Dendritic cell treated with granulocyte-macrophage colony-stimulating factor and Interleukin-4, amounts not matched to agents 40 ng/mL and 50 ng/mL, for 4 days (primary cell): ENCODE measurements around the gene MYB.

Source experiments
- H3K27ac Mint-ChIP-seq: one replicate; pipeline ENCODE4 v1.8.0; 2022; ENCODE audit warnings: mild to moderate bottlenecking, mixed read lengths
- H3K27me3 Mint-ChIP-seq: one replicate; pipeline ENCODE4 v1.8.0; 2022; ENCODE audit warnings: mild to moderate bottlenecking, mixed read lengths
- H3K36me3 Mint-ChIP-seq: one replicate; pipeline ENCODE4 v1.8.0; 2022; ENCODE audit warnings: low read depth, mixed read lengths
- H3K4me1 Mint-ChIP-seq: one replicate; pipeline ENCODE4 v1.8.0; 2022; ENCODE audit warnings: low read depth, mixed read lengths
- H3K4me3 Mint-ChIP-seq: one replicate; pipeline ENCODE4 v1.8.0; 2022; ENCODE audit warnings: mild to moderate bottlenecking, moderate library complexity, mixed read lengths
- H3K9me3 Mint-ChIP-seq: one replicate; pipeline ENCODE4 v1.8.0; 2022; ENCODE audit warnings: mixed read lengths
- intact Hi-C: fragments of 100-400 bp; cut with micrococcal nuclease; formaldehyde crosslinking; loops from one replicate; pipeline ENCODE4 v1.15.0; 2022

Gene MYB

DNA sequence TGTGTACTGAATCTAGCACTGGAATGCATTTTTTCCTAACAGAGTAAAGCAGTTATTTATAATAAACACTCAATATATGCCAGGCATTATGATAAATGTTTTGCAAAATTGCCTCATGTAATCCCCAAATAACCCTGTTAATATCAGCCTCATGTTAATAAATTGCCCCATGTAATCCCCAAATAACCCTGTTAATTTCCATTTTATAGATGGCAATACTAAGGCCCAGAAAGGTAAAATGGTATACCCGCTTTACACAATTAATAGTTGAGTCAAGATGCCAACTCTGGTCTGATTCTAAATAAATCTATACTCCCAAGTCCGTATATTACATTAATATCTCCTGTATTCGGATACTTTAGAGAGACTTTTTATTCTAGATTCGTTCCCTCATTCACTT is 6.3 kb downstream of the MYB start:
- Mint-ChIP-seq H3K4me3 (no peak overlapping the region), H3K36me3 (peaks cover 8% of the 10 kb centered on the region), H3K27me3 (no peaks in the 10 kb centered on the region), H3K27ac (no peak overlapping the region), H3K9me3 (no peaks in the 10 kb centered on the region), H3K4me1 (peaks cover 53% of the 10 kb centered on the region)
- intact Hi-C loops: no loop called here

DNA sequence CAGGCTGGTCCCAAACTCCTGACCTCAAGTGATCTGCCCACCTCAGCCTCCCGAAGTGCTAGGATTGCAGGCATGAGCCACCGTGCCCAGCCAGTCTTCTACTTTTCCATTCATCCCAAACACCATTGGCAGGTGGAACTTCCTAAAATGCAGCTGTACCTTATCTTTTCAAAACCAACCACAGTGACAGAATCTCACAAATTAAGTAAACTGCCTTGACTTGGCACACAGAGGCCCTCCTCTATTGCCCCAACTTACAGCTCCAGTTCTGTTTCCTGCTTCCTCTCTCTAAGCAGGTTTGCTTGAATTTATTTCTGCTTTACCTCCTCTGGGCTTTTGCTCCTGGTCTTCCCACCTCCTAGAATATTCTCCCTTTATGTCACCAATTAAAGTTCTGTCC is 7.6 kb downstream of the MYB start:
- intact Hi-C loops: no loop called here
- Mint-ChIP-seq H3K4me3 (no peak overlapping the region), H3K4me1 (peaks cover 45% of the 10 kb centered on the region), H3K27ac (no peak overlapping the region), H3K27me3 (no peaks in the 10 kb centered on the region), H3K36me3 (no peaks in the 10 kb centered on the region), H3K9me3 (no peaks in the 10 kb centered on the region)

DNA sequence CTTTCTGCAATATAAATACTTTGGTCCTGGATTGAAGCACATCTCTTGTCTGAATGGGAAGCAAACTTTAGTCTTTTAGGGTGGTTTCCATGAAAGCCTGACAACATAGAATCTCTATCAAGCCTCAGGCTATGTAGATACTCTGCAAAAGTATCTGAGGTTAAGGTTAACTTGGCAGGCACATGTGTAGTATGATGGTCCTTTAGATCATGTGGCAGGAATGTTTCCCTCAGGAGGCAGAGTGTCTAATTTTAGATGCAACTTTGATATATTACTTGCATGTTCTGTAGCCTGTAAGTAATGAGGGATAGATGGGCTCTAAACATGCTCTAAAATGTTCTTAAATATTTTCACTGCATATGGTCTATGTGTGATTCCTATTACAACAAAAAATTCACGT is 8.2 kb downstream of the MYB start:
- Mint-ChIP-seq H3K27ac (no peak overlapping the region), H3K27me3 (no peaks in the 10 kb centered on the region), H3K4me1 (peaks cover 41% of the 10 kb centered on the region), H3K9me3 (no peaks in the 10 kb centered on the region), H3K36me3 (no peaks in the 10 kb centered on the region), H3K4me3 (no peak overlapping the region)
- intact Hi-C loops: no loop called here

DNA sequence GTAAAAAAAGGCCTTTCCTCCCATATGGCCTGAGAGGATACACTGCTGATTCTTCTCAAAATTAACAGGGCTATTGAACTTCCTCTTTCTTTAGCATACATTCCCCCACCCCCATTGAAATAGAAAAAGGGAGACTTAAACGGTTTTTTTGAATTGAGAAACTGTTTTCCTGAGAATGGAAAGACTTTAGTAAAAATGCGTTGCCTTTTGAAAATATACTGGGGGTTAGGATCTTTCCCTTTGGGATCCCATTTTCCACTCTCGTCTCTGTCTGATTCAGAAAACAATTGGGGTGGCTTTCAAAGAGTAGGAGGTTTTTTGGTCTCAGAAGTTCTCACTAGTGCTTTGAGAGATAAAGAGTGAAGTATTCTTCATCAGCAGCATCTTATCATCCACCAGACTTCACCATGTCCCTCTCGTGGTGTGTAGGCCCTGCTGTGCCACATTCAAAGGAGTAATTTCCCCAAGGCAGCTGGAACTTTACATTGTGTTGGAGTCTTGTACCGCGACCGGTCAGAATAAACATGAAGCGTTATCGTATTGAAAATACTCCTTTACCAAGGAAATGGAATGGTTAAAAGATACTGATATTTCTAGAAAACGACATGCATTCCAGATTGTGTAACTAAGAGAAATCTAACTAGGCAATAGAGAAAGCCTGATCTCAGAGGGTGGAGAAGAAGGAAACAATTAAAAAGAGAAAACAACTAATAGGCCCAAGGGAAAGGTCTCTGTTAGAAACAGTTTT is 10.6 kb downstream of the MYB start:
- Mint-ChIP-seq H3K36me3 (no peaks in the 10 kb centered on the region), H3K4me1 (peaks cover 40% of the 10 kb centered on the region), H3K4me3 (no peak overlapping the region), H3K9me3 (no peaks in the 10 kb centered on the region), H3K27me3 (no peaks in the 10 kb centered on the region), H3K27ac (peak overlapping the region; percentile 70)
- intact Hi-C loops: no loop called here

DNA sequence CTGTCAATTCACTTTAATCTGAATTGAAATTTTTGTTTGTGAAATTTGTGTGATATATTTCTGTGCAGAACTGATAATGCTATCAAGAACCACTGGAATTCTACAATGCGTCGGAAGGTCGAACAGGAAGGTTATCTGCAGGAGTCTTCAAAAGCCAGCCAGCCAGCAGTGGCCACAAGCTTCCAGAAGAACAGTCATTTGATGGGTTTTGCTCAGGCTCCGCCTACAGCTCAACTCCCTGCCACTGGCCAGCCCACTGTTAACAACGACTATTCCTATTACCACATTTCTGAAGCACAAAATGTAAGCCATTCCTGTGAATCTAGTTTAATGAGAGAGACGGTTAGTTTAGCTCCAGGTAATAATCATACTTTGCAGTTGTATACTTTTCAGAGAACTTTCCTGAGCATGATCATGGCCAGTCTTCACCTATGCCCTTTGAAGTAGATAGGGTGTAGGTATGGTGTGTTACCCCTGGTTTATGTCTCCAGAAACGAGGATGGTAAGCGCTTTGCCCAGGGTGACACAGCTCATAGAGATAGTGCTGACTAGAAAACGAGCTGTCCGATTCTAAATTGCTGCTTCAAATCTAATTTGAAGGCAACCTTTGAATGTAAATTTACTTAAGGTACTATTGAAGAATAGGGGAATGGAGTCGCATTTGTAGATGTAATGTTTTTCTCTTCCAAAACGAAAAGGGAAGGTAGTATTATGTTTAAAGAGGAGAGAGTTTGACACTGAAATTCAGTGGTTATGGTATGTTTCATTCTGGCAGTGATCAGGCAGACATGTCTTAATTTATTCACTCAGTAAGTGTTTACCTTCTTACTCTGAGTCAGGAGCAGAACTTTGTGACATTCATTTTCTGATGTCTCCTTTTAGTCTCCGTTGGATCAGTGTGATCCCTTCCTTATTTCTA is 11.4 kb downstream of the MYB start:
- H3K27ac Mint-ChIP-seq: peak overlapping the region; percentile 70
- intact Hi-C loops: no loop called here
- peaks cover 49% of the 10 kb centered on the region for H3K4me1 Mint-ChIP-seq
- H3K27me3 Mint-ChIP-seq: no peaks in the 10 kb centered on the region
- H3K9me3 Mint-ChIP-seq: no peaks in the 10 kb centered on the region
- H3K36me3 Mint-ChIP-seq: no peaks in the 10 kb centered on the region
- H3K4me3 Mint-ChIP-seq: no peak overlapping the region

DNA sequence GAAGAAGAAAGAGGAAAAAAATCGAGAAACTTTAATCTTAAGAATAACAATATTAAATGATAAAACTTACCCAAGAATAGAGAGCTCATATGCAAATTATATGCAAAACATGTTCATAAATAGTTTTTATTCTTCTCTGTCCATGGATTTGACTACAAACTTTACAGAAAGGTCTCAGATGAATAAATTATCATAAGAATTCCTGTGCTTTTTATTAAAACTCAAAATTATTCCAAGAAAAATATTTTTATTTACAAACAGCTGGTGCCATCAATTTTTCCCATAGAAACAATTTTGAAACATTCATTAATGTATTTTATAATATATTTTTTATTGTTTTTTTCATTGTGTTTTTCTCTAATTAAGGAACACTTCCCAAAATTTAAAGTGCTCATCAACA is 12.1 kb downstream of the MYB start:
- Mint-ChIP-seq H3K4me1 (peaks cover 51% of the 10 kb centered on the region), H3K9me3 (no peaks in the 10 kb centered on the region), H3K27ac (no peak overlapping the region), H3K27me3 (no peaks in the 10 kb centered on the region), H3K36me3 (no peaks in the 10 kb centered on the region), H3K4me3 (no peak overlapping the region)
- intact Hi-C loops: no loop called here

DNA sequence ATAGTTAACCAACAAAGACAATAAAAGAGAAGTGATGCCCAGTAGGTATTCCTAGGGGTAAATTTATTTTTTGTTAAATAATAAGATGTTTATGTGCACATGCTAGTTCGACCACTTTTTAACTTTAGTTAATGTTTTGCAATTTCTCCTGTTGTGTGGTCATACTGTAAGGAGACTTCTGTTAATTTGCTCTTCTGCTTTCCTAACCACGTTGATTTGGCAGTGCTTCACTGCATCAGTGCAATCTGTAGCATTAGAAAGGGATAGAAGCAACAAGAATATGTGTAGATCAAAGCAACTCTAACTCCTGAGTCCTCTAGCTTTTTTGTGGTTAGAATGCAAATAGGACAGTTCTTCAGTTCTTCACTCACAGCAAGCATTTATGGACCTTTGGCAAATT is 13.9 kb downstream of the MYB start:
- Mint-ChIP-seq H3K36me3 (no peaks in the 10 kb centered on the region), H3K27ac (no peak overlapping the region), H3K27me3 (no peaks in the 10 kb centered on the region), H3K9me3 (no peaks in the 10 kb centered on the region), H3K4me3 (no peak overlapping the region), H3K4me1 (peaks cover 39% of the 10 kb centered on the region)
- intact Hi-C loops: no loop called here

DNA sequence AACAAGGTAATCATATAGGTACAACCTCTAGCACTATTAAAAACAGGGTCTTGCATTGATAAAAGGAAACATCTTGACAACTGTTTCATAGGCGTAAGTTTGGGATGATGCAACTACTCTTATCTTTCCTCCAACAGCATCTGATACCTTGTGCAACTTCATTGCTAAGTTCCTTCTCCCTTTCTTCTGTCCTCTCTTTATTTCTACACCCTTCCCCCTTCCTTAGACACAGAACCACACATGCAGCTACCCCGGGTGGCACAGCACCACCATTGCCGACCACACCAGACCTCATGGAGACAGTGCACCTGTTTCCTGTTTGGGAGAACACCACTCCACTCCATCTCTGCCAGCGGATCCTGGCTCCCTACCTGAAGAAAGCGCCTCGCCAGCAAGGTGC is 14.4 kb downstream of the MYB start:
- Mint-ChIP-seq H3K27me3 (no peaks in the 10 kb centered on the region), H3K36me3 (no peaks in the 10 kb centered on the region), H3K4me3 (no peak overlapping the region), H3K27ac (no peak overlapping the region), H3K4me1 (peaks cover 36% of the 10 kb centered on the region), H3K9me3 (no peaks in the 10 kb centered on the region)
- intact Hi-C loops: no loop called here

DNA sequence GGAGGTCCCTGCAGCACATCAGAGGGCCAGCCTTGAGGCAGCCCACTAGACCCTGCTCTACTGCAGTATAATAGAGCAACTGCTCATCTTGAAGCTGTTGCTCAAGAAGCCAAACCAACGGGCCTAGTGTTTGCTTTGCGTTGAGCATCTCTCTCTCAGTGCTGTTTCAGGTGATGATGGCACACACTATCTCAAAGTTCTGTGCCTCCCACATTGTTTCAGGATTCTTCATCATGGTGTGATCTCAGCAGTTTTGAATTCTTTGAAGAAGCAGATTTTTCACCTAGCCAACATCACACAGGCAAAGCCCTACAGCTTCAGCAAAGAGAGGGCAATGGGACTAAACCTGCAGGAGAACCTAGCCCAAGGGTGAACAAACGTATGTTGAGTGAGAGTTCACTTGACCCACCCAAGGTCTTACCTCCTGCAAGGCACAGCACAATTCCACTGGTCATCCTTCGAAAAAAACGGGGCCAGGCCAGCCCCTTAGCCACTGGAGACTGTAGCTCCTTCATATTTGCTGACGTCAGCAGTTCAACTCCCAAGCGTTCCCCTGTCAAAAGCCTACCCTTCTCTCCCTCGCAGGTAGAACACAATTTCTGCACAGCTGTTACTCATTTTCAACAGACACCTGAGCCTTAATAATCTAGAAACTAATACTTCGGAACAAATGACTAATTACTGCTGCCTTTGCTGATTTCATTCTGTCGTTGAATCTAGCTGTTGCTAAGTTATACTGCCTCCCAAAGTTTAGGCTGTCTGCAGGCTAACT is 15.8 kb downstream of the MYB start:
- H3K4me1 Mint-ChIP-seq: peaks cover 30% of the 10 kb centered on the region
- no peaks in the 10 kb centered on the region for H3K36me3 Mint-ChIP-seq
- intact Hi-C loops: no loop called here
- no peak overlapping the region for H3K4me3 Mint-ChIP-seq
- peak overlapping the region; percentile 8 for H3K27ac Mint-ChIP-seq
- H3K27me3 Mint-ChIP-seq: no peaks in the 10 kb centered on the region
- no peaks in the 10 kb centered on the region for H3K9me3 Mint-ChIP-seq

DNA sequence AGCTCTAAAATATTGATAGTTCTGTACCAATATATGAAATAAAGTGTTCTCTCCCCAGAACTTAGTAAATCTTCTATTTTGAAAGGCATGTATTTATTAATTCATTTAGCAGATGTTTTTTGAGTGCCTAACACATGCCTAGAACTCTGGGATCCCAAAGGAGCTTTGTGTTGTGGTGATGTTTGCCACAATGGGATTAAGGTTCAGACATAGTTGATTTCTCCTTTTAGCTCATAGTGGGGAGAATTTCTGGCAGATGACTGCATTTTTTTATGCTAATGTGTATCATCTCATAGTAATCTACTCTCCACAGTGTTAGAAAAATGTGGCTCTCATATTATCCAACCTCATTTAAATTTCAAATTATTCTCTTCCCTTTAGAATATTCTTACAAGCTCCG is 21.7 kb downstream of the MYB start:
- Mint-ChIP-seq H3K4me3 (no peak overlapping the region), H3K4me1 (peaks cover 13% of the 10 kb centered on the region), H3K36me3 (no peaks in the 10 kb centered on the region), H3K9me3 (no peaks in the 10 kb centered on the region), H3K27me3 (no peaks in the 10 kb centered on the region), H3K27ac (no peak overlapping the region)
- intact Hi-C loops: no loop called here

DNA sequence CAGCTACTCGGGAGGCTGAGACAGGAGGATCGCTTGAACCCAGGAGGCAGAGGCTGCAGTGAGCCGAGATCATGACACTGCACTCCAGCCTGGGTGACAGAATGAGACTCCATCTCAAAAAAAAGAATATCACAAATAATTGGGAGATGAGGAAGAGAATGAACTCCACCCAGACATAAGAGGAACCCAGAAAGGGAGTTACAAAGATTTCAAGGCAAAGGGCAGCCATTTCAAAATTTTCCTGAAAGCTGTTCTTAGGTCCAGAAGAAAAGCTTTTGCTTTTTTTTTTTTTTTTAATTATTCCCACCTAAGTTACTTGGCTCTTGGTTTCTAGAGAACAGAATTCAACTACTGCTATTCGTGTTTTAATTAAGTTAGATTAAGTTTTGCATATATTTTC is 23.8 kb downstream of the MYB start:
- Mint-ChIP-seq H3K27me3 (no peaks in the 10 kb centered on the region), H3K27ac (peak overlapping the region; percentile 49), H3K36me3 (no peaks in the 10 kb centered on the region), H3K4me3 (no peak overlapping the region), H3K9me3 (no peaks in the 10 kb centered on the region), H3K4me1 (peaks cover 13% of the 10 kb centered on the region)
- intact Hi-C loops: no loop called here

DNA sequence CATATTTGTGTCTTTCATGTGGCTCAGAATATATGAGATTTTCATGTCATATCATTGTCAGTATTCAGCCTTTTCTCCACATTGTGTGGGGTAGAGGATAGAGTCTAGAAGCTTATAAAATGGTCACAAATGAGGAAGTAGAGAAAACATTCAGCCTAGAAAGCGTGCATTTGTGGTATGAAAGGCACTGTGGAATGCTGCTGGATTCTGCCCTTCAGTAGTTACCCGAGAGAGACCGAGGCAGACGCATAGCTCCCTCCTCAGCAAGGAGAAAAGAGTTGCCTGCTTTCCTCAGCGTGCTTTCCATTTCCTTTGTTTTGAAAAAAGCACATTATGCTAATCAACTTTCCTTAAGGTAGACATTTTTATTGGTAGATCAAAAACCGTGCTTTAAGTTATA is 28.7 kb downstream of the MYB start:
- Mint-ChIP-seq H3K4me3 (peak overlapping the region; percentile 60), H3K27me3 (no peaks in the 10 kb centered on the region), H3K27ac (peak overlapping the region; percentile 85), H3K4me1 (peaks cover 25% of the 10 kb centered on the region), H3K36me3 (no peaks in the 10 kb centered on the region), H3K9me3 (no peaks in the 10 kb centered on the region)
- intact Hi-C loops: no loop called here

DNA sequence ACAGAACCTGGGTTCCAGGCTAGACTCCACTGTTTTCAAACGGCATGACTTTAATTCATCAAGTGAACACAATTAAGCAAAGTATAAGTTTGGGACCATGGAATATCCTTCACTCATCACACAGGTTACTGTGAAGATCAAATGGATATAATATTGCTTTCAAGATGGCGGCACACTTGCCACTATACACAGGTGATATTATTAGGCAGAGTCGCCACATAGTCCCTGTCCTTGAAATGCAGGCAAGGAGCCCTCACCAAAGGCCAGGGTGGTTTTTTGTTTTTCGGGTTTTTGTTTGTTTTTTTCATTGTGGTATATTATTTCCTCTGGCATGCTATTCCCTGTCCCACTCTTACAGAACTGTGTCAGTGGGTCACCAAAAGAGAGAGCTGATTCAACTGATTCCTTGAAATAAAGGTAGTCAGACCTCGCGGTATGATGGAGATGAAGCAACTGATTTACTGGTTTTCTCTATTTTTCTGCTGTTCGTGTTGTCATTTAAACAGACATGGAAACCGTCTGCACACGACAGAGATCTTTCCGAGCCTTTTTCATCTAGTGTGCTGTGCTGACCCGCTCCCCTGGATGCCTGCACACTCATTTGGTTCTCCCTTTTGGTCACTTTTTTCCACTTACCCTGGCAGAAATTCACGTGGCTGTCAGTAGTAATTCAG is 29.7 kb downstream of the MYB start:
- intact Hi-C loops: no loop called here
- Mint-ChIP-seq H3K4me3 (no peak overlapping the region), H3K4me1 (peaks cover 27% of the 10 kb centered on the region), H3K27me3 (no peaks in the 10 kb centered on the region), H3K36me3 (no peaks in the 10 kb centered on the region), H3K9me3 (no peaks in the 10 kb centered on the region), H3K27ac (peak overlapping the region; percentile 85)
